Heart left ventricle (tissue), 16 donors: Measurements from ENCODE around the gene DHX9. TPM values are rescaled to one million over a fixed set of nuclear protein-coding genes. Genes with fewer than 3 reads are reported as not detected.

Experiments
- ATAC-seq, 4 donors: fragments of 200-7000 bp; cut with Tn5 transposase; one replicate each; pipeline ENCODE4 v1.9.1; 2020 to 2022; ENCODE audit warnings: moderate library complexity in 4 of 4, mild to moderate bottlenecking in 3 of 4, moderate number of reproducible peaks in 1 of 4
- DNase-seq, 5 donors: peaks; one replicate each; pipeline ENCODE4 v3.0.0-alpha.2; 2020
- H3K27ac ChIP-seq, 12 donors: fragments of 200-600 bp; sonication (generic) in 4 of 12; one replicate each; pipeline versions ENCODE4 v1.5.0 to v1.8.0; 2016 to 2022; ENCODE audit warnings: mild to moderate bottlenecking in 2 of 12
- H3K27me3 ChIP-seq, 9 donors: fragments of 200-600 bp; sonication (generic) in 2 of 9; one replicate each; pipeline versions ENCODE4 v1.5.1 to v1.8.0; 2016 to 2022; ENCODE audit warnings: mild to moderate bottlenecking in 3 of 9
- H3K36me3 ChIP-seq, 9 donors: fragments of 200-600 bp; sonication (generic) in 2 of 9; one replicate each; pipeline versions ENCODE4 v1.5.0 to v1.8.0; 2018 to 2022; ENCODE audit warnings: mild to moderate bottlenecking in 2 of 9
- H3K4me1 ChIP-seq, 12 donors: fragments of 200-600 bp; sonication (generic) in 4 of 12; one replicate each; pipeline versions ENCODE4 v1.5.0 to v1.8.0; 2016 to 2022; ENCODE audit warnings: mild to moderate bottlenecking in 3 of 12
- H3K4me3 ChIP-seq, 12 donors: fragments of 200-600 bp; sonication (generic) in 4 of 12; one replicate each; pipeline versions ENCODE4 v1.5.0 to v1.8.0; 2017 to 2022; ENCODE audit warnings: mild to moderate bottlenecking in 9 of 12, moderate library complexity in 4 of 12
- H3K9me3 ChIP-seq, 12 donors: fragments of 200-600 bp; sonication (generic) in 4 of 12; one replicate each; pipeline versions ENCODE4 v1.5.0 to v1.8.0; 2016 to 2022; ENCODE audit warnings: mild to moderate bottlenecking in 1 of 12
- CTCF ChIP-seq, 12 donors: fragments of 200-600 bp; sonication (generic) in 4 of 12; IDR thresholded peaks; one replicate each; pipeline versions ENCODE4 v1.5.0 to v1.8.0; 2018 to 2022; ENCODE audit warnings: antibody characterized with exemption in 12 of 12, mild to moderate bottlenecking in 5 of 12
- POLR2A ChIP-seq, 2 donors: fragments of 450-650 bp; IDR thresholded peaks; one replicate each; pipeline ENCODE4 v1.6.1; 2017; ENCODE audit warnings: antibody characterized with exemption in 2 of 2, mild to moderate bottlenecking in 2 of 2, moderate library complexity in 2 of 2
- WGBS, 4 donors: extraction: QIAGEN DNeasy Blood & Tissue Kit in 2 of 4; methylation state at CpG; one replicate each; pipeline versions ENCODE4 v1.1.5 to v1.1.7; 2013 to 2018; 5-methylcytosine and 5-hydroxymethylcytosine counted together
- intact Hi-C, 10 donors: fragments of 100-400 bp; cut with DNase I; formaldehyde crosslinking; loops; one replicate each; pipeline versions ENCODE4 v1.11.1 to v1.14.2; 2022
- polyA plus RNA-seq, 2 donors: library from polyadenylated mRNA; stranded (reverse); fragments of 200-250 nt; gene quantifications; one replicate each; pipeline ENCODE4 v1.2.3, GENCODE V29; 2013
- total RNA-seq, 9 donors: library from RNA; depleted of rRNA in 2 of 9; stranded (reverse); fragments of >200 nt in 2 of 9; fragmentation: NEBNext Ultra II Directional in 3 of 9; extraction: Animal tissue kit (Norgen Biotek cat#: 25700) in 3 of 9; gene quantifications; one replicate each; pipeline versions ENCODE4 v1.1.0 to v1.2.4, GENCODE V29; 2016 to 2023
- donor health status: ischemic (EF 13 %, LVEDD 7.1; RV severe dilation, severe dysfunction).
- donor health status: healthy with polysubstance abuse.
- donor health status: DM: no; HTN: yes; CAD: no.
- donor health status: DM: no; HTN: no; CAD: no.
- donor health status: ischemic (EF 25% LVEDD 6.9; RV normal size, moderate dysfunction).
- donor health status: ischemic (EF 25% LVEDD 5.7; RV mildly dilated, moderate dysfunction).
- donor health status: healthy.
- donor health status: DM: yes; HTN: yes; CAD: no.
- donor health status: ischemic (EF 35%, LVEDD 5.7; RV mildly dilated, moderate dysfunction).
- donor health status: nonischemic (EF 11% LVEDD 7.7; RV severe dilation, severe dysfunction).
- donor health status: DM: yes; HTN: yes; CAD: no.
- donor health status: PGD.
- donor health status: ischemic (EF 29% LVEDD 5.4; RV normal size, mild dysfunction).
- donor health status: nonischemic (EF 23%, LVEDD 6.1; RV moderate dilation, normal function).

DHX9 gene
- total and polyA plus RNA-seq, 11 donors, result 22.6 to 82.9 (median 60.9) TPM

- H3K27me3 ChIP-seq, result no peaks in the 10 kb centered on the region
- TF ChIP-seq CTCF (IDR thresholded peaks at IDR 0.05) (no peak), POLR2A (IDR thresholded peaks at IDR 0.05) (no peak)
- peaks cover 0 to 55% (median 5%) of the 10 kb centered on the region in 12 donors for H3K4me1 ChIP-seq
- H3K9me3 ChIP-seq, result no peaks in the 10 kb centered on the region
- H3K36me3 ChIP-seq, result peaks cover 0 to 26% (median 0%) of the 10 kb centered on the region in 9 donors
- H3K4me3 ChIP-seq, result no peak overlapping the region
- DNase-seq (no peak), ATAC-seq (peak in 3 of 4 donors; percentile 17 to 35 (median 29))
- intact Hi-C loops, result no loop called here
- peak overlapping the region in 3 of 12 donors; percentile 11 to 88 (median 12) for H3K27ac ChIP-seq
- WGBS, 4 donors, result 85 to 89% (median 87%) methylated on average over 3 of the region's 3 CpGs
Measured at GRCh38 chr1:182794676-182795201, 44.4 kb upstream of the DHX9 start.

- DNase-seq, result no peak
- Histone ChIP-seq H3K36me3 (peaks cover 0 to 26% (median 0%) of the 10 kb centered on the region in 9 donors), H3K4me3 (no peak overlapping the region), H3K9me3 (no peaks in the 10 kb centered on the region), H3K4me1 (peaks cover 0 to 50% (median 0%) of the 10 kb centered on the region in 12 donors), H3K27me3 (no peaks in the 10 kb centered on the region), H3K27ac (peak overlapping the region in 2 of 12 donors; percentile 12 to 88)
- peak in 3 of 4 donors; percentile 49 to 66 (median 63) for ATAC-seq
- intact Hi-C loops, result no loop called here
- TF ChIP-seq POLR2A (IDR thresholded peaks at IDR 0.05) (no peak), CTCF (IDR thresholded peaks at IDR 0.05) (no peak)
- WGBS, 4 donors, result 70 to 82% (median 76%) methylated on average over 8 of the region's 8 CpGs
Measured at GRCh38 chr1:182795563-182796228, 43.5 kb upstream of the DHX9 start.

GRCh38 chr1:182802006-182802803 is 36.9 kb upstream of the DHX9 start:
- Histone ChIP-seq H3K4me3 (no peak overlapping the region), H3K27ac (no peak overlapping the region), H3K9me3 (no peaks in the 10 kb centered on the region), H3K36me3 (peaks cover 0 to 63% (median 12%) of the 10 kb centered on the region in 9 donors), H3K27me3 (no peaks in the 10 kb centered on the region), H3K4me1 (peaks cover 0 to 3% (median 0%) of the 10 kb centered on the region in 12 donors)
- DNase-seq, result no peak
- peak in 2 of 4 donors; percentile 46 to 50 for ATAC-seq
- intact Hi-C loops, result no loop called here
- TF ChIP-seq CTCF (IDR thresholded peaks at IDR 0.05), result no peak
- no peak for TF ChIP-seq POLR2A (IDR thresholded peaks at IDR 0.05)
- WGBS, 4 donors, result 75 to 83% (median 81%) methylated on average over 4 of the region's 4 CpGs

- H3K4me1 ChIP-seq, result peaks cover 0 to 4% (median 0%) of the 10 kb centered on the region in 12 donors
- H3K36me3 ChIP-seq, result peaks cover 0 to 60% (median 12%) of the 10 kb centered on the region in 9 donors
- H3K4me3 ChIP-seq, result no peak overlapping the region
- H3K27ac ChIP-seq, result no peak overlapping the region
- DNase-seq, result no peak
- H3K27me3 ChIP-seq, result no peaks in the 10 kb centered on the region
- intact Hi-C loops, result no loop called here
- no peak for ATAC-seq
- no peaks in the 10 kb centered on the region for H3K9me3 ChIP-seq
- WGBS, 4 donors, result 88 to 100% (median 93%) methylated on average over 1 of the region's 1 CpG
- TF ChIP-seq CTCF (IDR thresholded peaks at IDR 0.05) (no peak), POLR2A (IDR thresholded peaks at IDR 0.05) (no peak)
Measured at GRCh38 chr1:182803846-182804245, 35.3 kb upstream of the DHX9 start.
